A673 (cell line): ENCODE data around the gene NPLOC4. TPM values are rescaled to one million over a fixed set of nuclear protein-coding genes. Genes with fewer than 3 reads are reported as not detected.

Experiments
- BruUV-seq: library from RNA; stranded (reverse); fragments of 400-500 nt; replicated peaks from 2 replicates; lab custom pipeline; 2021; lab: Mats Ljungman, UMichigan
- CTCF ChIA-PET: fragments of 300-600 bp; sonication (Branson Sonifier 250); formaldehyde crosslinking; loops from one replicate; lab custom pipeline; 2022; ENCODE audit warnings: antibody characterized with exemption; lab: Charles Lee
- POLR2A ChIA-PET: fragments of 300-600 bp; sonication (Branson Sonifier 250); formaldehyde crosslinking; loops from one replicate; lab custom pipeline; 2022; ENCODE audit warnings: antibody characterized with exemption; ENCODE audit not compliant: low non-redundant PET; lab: Charles Lee
- DNase-seq: peaks from one replicate; pipeline ENCODE4 v3.0.0-alpha.2; 2015; ENCODE audit warnings: low spot score
- H3K27ac ChIP-seq: fragments of 200-600 bp; sonication (generic); 2 replicates; pipeline ENCODE4 v1.5.1; 2016; ENCODE audit warnings: mixed run types, low read depth, mild to moderate bottlenecking, mixed read lengths, antibody characterized with exemption, low read length; ENCODE audit not compliant: poor library complexity, severe bottlenecking
- H3K27me3 ChIP-seq: fragments of 200-600 bp; sonication (generic); replicated peaks from 2 replicates; pipeline ENCODE4 v1.6.1; 2017; ENCODE audit warnings: mixed run types, low read depth, mild to moderate bottlenecking, mixed read lengths, antibody characterized with exemption, low read length; ENCODE audit not compliant: insufficient read depth, poor library complexity
- H3K36me3 ChIP-seq: fragments of 200-600 bp; sonication (generic); 2 replicates; pipeline ENCODE4 v1.6.1; 2016; ENCODE audit warnings: mixed run types, mild to moderate bottlenecking, mixed read lengths, antibody characterized with exemption, low read length; ENCODE audit not compliant: insufficient read depth, poor library complexity, severe bottlenecking
- H3K4me1 ChIP-seq: fragments of 200-600 bp; sonication (generic); 2 replicates; pipeline ENCODE4 v1.6.1; 2017; ENCODE audit warnings: mixed run types, mild to moderate bottlenecking, mixed read lengths, antibody characterized with exemption, low read length; ENCODE audit not compliant: insufficient read depth, poor library complexity, severe bottlenecking
- H3K4me3 ChIP-seq: fragments of 200-600 bp; sonication (generic); 2 replicates; pipeline ENCODE4 v1.5.1; 2016; ENCODE audit warnings: low read depth, mixed run types, mild to moderate bottlenecking, mixed read lengths, low read length; ENCODE audit not compliant: poor library complexity, severe bottlenecking
- H3K9me3 ChIP-seq: fragments of 200-600 bp; sonication (generic); 2 replicates; pipeline ENCODE4 v1.6.1; 2016; ENCODE audit warnings: mixed run types, low read depth, mild to moderate bottlenecking, mixed read lengths, antibody characterized with exemption, low read length; ENCODE audit not compliant: poor library complexity, severe bottlenecking
- EZH2 ChIP-seq: fragments of 200-600 bp; sonication (generic); IDR thresholded peaks from 2 replicates; pipeline ENCODE4 v1.6.1; 2017; ENCODE audit warnings: borderline replicate concordance, low read depth, mild to moderate bottlenecking, mixed read lengths, antibody characterized with exemption, low read length; ENCODE audit not compliant: poor library complexity, severe bottlenecking
- intact Hi-C: fragments of 100-400 bp; cut with micrococcal nuclease; formaldehyde crosslinking; loops from one replicate; pipeline ENCODE4 v1.10.0; 2022; ENCODE audit not compliant: unreplicated experiment
- total RNA-seq: library from RNA; stranded (reverse); gene quantifications from 2 replicates; pipeline ENCODE4 v1.2.3, GENCODE V29; 2021
- TF ChIP-seq, protein P1 (sequence below): fragments of 300-800, 200-600 bp; sonication (generic); conservative IDR thresholded peaks from 2 replicates; pipeline ENCODE4 v1.5.1; 2017; ENCODE audit warnings: low read depth, mild to moderate bottlenecking, antibody characterized with exemption, low read length, moderate library complexity, mixed read lengths

NPLOC4 gene
- total RNA-seq, 1 experiment from 2014 or later, result 195 TPM

DNA sequence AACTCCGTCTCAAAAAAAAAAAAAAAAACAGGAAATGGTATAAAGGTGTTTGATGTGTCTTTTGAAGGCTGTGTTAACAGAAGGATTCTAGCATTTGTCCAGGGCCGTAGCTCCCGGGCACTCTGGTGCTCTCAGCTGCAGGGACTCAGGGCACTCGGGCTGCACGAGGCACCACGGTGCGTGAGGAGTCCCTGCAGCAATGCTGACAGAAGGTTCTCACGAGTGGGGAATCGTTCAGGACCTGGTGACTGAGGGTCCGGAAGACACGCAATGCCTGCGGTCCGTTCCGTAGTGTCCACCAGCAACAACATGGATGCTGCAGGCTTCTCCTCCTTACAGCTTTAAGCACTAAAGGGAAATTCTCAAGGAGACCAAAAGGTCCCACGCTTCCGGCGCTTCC lies 72.1 kb downstream of the NPLOC4 start:
- no peaks in the 10 kb centered on the region for H3K9me3 ChIP-seq
- CTCF ChIA-PET, result no interaction called here
- H3K27me3 ChIP-seq, result no peaks in the 10 kb centered on the region
- POLR2A ChIA-PET, result no interaction called here
- TF ChIP-seq, protein P1, sequence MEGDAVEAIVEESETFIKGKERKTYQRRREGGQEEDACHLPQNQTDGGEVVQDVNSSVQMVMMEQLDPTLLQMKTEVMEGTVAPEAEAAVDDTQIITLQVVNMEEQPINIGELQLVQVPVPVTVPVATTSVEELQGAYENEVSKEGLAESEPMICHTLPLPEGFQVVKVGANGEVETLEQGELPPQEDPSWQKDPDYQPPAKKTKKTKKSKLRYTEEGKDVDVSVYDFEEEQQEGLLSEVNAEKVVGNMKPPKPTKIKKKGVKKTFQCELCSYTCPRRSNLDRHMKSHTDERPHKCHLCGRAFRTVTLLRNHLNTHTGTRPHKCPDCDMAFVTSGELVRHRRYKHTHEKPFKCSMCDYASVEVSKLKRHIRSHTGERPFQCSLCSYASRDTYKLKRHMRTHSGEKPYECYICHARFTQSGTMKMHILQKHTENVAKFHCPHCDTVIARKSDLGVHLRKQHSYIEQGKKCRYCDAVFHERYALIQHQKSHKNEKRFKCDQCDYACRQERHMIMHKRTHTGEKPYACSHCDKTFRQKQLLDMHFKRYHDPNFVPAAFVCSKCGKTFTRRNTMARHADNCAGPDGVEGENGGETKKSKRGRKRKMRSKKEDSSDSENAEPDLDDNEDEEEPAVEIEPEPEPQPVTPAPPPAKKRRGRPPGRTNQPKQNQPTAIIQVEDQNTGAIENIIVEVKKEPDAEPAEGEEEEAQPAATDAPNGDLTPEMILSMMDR, result no peak
- no peak for TF ChIP-seq EZH2
- peaks cover 51% of the 10 kb centered on the region for H3K4me1 ChIP-seq
- no peak for DNase-seq
- H3K4me3 ChIP-seq, result no peak overlapping the region
- H3K36me3 ChIP-seq, result peaks cover 80% of the 10 kb centered on the region
- BruUV-seq, result no TSS peak
- intact Hi-C loops, result no loop called here
- H3K27ac ChIP-seq, result no peak overlapping the region

DNA sequence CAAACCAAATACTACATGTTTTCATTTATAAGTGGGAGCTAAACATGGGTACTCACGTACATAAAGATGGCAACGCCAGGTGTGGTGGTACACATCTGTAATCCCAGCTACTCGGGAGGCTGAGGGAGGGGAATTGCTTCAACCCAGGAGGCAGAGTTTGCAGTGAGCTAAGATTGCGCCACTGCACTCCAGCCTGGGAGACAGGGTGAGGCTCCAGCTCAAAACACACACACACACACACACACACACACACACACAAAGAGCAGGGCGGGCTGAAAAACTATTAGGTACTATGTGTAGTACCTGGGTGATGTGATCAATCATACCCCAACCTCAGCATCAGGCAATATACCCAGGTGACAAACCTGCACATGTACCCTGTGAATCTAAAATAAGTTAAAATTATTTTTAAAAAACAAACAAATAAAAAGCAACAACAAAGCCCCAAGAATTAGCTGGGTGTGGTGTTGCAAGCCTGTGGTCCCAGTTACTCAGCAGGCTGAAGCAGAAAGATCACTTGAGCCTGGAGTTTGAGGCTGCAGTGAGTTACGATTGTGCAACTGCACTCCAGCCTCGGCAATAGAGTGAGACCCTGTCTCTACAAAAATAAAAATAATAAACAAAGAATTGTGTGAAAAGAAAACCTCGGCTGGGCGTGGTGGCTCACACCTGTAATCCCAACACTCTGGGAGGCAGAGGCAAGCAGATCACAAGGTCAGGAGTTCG lies 72.9 kb downstream of the NPLOC4 start:
- ChIA-PET POLR2A (no interaction called here), CTCF (no interaction called here)
- Histone ChIP-seq H3K36me3 (peaks cover 77% of the 10 kb centered on the region), H3K9me3 (no peaks in the 10 kb centered on the region), H3K27ac (no peak overlapping the region), H3K4me3 (no peak overlapping the region), H3K4me1 (peaks cover 59% of the 10 kb centered on the region), H3K27me3 (no peaks in the 10 kb centered on the region)
- no peak for TF ChIP-seq EZH2
- TF ChIP-seq, protein P1, result no peak
- intact Hi-C loops, result no loop called here
- no TSS peak for BruUV-seq
- DNase-seq, result no peak

DNA sequence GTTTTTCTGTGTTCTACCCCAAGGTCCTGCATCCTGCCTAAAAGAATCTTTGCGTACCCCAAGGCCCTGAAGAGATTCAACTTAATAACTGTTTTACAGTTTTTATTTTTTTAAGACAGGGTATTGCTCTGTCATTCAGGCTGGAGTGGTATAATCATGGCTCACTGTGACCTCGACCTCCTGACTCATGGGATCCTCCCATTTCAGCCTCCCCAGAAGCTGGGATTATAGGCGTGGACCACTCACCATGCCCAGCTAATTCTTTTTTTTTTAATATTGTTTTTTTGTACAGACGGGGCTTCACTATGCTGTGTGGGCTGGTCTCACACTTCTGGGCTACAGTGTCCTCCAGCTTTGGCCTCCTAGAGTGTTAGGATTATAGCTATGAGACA lies 75.4 kb downstream of the NPLOC4 start:
- DNase-seq, result no peak
- Histone ChIP-seq H3K27ac (peak overlapping the region; percentile 22), H3K4me3 (no peak overlapping the region), H3K9me3 (no peaks in the 10 kb centered on the region), H3K27me3 (no peaks in the 10 kb centered on the region), H3K36me3 (peaks cover 85% of the 10 kb centered on the region), H3K4me1 (peaks cover 41% of the 10 kb centered on the region)
- ChIA-PET CTCF (no interaction called here), POLR2A (interaction anchor here (0.6 kb wide), 1 partner anchor 1434 kb away, joined by 3 read pairs; no protein-coding TSS in a partner anchor)
- intact Hi-C loops, result no loop called here
- TF ChIP-seq, protein P1, result no peak
- TF ChIP-seq EZH2, result no peak
- BruUV-seq, result no TSS peak
